Measurements from ENCODE around the gene FMO1. TPM values are rescaled to one million over a fixed set of nuclear protein-coding genes. Genes with fewer than 3 reads are reported as not detected.
A peak's percentile ranks its signal among the peaks of the same experiment; 100 is the strongest.

FMO1 gene
- total RNA-seq, 1 donor from 2014 or later = not detected

GRCh38 chr1:171313319-171313834 is 65.1 kb downstream of the FMO1 start:
- DNase-seq (ENCODE audit: low read depth) = no peak

DNA sequence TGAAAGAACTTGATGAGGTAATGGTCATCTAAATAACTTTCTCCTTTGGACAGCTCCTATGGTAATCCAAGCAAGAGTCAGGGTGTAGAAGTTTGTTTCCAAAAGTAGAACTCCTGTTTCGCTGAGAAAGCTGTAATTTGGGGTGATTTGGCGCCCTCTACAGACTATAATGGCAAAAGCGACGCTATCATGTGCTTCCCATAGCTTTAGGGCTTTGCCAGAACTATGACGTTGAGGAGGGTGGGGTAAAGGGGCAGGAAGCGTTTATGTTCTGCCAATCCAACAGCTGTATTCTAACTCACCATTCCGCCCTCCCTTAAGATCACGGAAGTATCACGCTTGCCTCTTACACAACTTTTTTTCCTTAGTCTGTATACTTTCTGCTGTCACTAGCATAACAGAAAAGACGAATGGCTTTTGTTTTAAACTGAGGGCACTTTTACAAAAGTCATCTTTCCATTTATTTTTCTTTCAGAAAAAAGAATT is 65.6 kb downstream of the FMO1 start, which contains the start of gene FMO4:
Gene FMO4 (plus strand): TSS at position 349 of the 486 bp plus-strand sequence. CDS start 5,643 bp downstream, outside the sequence.
- peak; percentile 99 for DNase-seq (ENCODE audit: low read depth)
- H3K4me3 ChIP-seq (ENCODE audit: low read depth, low read length) = peak within 1 kb of the TSS; percentile 47
- TF ChIP-seq, protein P1, sequence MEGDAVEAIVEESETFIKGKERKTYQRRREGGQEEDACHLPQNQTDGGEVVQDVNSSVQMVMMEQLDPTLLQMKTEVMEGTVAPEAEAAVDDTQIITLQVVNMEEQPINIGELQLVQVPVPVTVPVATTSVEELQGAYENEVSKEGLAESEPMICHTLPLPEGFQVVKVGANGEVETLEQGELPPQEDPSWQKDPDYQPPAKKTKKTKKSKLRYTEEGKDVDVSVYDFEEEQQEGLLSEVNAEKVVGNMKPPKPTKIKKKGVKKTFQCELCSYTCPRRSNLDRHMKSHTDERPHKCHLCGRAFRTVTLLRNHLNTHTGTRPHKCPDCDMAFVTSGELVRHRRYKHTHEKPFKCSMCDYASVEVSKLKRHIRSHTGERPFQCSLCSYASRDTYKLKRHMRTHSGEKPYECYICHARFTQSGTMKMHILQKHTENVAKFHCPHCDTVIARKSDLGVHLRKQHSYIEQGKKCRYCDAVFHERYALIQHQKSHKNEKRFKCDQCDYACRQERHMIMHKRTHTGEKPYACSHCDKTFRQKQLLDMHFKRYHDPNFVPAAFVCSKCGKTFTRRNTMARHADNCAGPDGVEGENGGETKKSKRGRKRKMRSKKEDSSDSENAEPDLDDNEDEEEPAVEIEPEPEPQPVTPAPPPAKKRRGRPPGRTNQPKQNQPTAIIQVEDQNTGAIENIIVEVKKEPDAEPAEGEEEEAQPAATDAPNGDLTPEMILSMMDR (conservative IDR thresholded peaks at IDR 0.05; ENCODE audit: low read depth, low read length) = peak; percentile 86

More at GRCh38 chr1:171313319-171313834, 65.1 kb downstream of the FMO1 start:
- TF ChIP-seq, protein P1 (conservative IDR thresholded peaks at IDR 0.05; ENCODE audit: low read depth, low read length) = no peak
- H3K4me3 ChIP-seq (ENCODE audit: low read depth, low read length) = no peak overlapping the region

GRCh38 chr1:171329251-171329650 is 81.0 kb downstream of the FMO1 start:
- TF ChIP-seq, protein P1 (conservative IDR thresholded peaks at IDR 0.05; ENCODE audit: low read depth, low read length) = no peak

DNA sequence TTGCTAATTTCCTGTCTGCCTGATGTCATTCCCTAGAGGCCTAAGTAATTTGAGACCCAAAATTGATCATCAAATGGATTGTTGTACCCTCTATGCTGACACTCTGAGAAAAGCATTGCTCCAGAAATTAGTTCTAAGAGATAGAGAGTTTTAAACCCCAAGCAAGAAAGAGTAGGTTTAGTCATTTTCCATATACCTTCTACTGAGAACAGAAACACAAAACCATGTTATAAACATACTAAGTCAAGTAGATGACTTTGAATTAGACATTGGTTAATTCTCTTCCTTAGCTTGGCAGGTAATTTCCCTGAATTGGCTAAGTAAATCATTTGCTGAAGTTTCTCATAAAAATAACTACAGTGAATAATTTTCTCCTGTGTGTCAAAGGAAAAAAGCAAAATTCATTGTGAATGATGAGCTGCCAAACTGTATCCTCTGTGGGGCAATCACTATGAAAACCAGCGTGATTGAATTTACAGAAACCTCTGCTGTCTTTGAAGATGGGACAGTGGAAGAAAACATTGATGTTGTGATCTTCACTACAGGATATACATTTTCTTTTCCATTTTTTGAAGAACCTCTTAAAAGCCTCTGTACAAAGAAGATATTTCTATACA is 85.8 kb downstream of the FMO1 start:
- TF ChIP-seq, protein P1 (conservative IDR thresholded peaks at IDR 0.05; ENCODE audit: low read depth, low read length) = no peak
- H3K4me3 ChIP-seq (ENCODE audit: low read depth, low read length) = no peak overlapping the region
- DNase-seq (ENCODE audit: low read depth) = no peak

More at GRCh38 chr1:171329251-171329650, 81.0 kb downstream of the FMO1 start:
- no peak for DNase-seq (ENCODE audit: low read depth)
- H3K4me3 ChIP-seq (ENCODE audit: low read depth, low read length) = no peak overlapping the region

Other genes with a start within 250 kb of the FMO1 start
- gene FMO3, start 157.6 kb upstream of the FMO1 start, total RNA-seq = not detected in 2 replicates
- gene FMO2, start 63.2 kb upstream of the FMO1 start, total RNA-seq = not detected in 2 replicates
- gene FMO4, start 65.7 kb downstream of the FMO1 start, total RNA-seq = 0.52 and 0.58 TPM in 2 replicates
- 46.7 and 53.0 TPM in 2 replicates for gene PRRC2C, start 237.0 kb downstream of the FMO1 start, total RNA-seq